T-helper 2 cell treated with Interferon-gamma antibody and Interleukin-4, amounts not matched to agents 5 μg/mL and 100 μg/mL, for 36 hours (primary cell): ENCODE measurements around the gene FCGR3B.
"Not testable (repeated sequence)": the region's sequence is repeated elsewhere in the genome, so short reads cannot be mapped to it uniquely, and the experiment has no call there.

ENCODE experiments used
- DNase-seq: peaks from one replicate; pipeline ENCODE4 v3.0.0; 2021; ENCODE audit warnings: low spot score
- H3K27ac Mint-ChIP-seq: one replicate; pipeline ENCODE4 v1.8.0; 2021; ENCODE audit warnings: mild to moderate bottlenecking, mixed read lengths
- H3K27me3 Mint-ChIP-seq: one replicate; pipeline ENCODE4 v1.8.0; 2021; ENCODE audit warnings: low read depth, mixed read lengths
- H3K36me3 Mint-ChIP-seq: one replicate; pipeline ENCODE4 v1.8.0; 2021; ENCODE audit warnings: low read depth, mixed read lengths
- H3K4me1 Mint-ChIP-seq: one replicate; pipeline ENCODE4 v1.8.0; 2021; ENCODE audit warnings: low read depth, mixed read lengths
- H3K4me3 Mint-ChIP-seq: one replicate; pipeline ENCODE4 v1.8.0; 2022; ENCODE audit warnings: mild to moderate bottlenecking, moderate library complexity, mixed read lengths
- H3K9me3 Mint-ChIP-seq: one replicate; pipeline ENCODE4 v1.8.0; 2021; ENCODE audit warnings: mixed read lengths

FCGR3B gene

GRCh38 chr1:161631076-161631475 is at the start of gene FCGR3B:
Gene FCGR3B, minus strand, starts transcription at chr1:161631176. Its CDS starts 82 bp downstream, at chr1:161631094.
- H3K9me3 Mint-ChIP-seq: no peaks in the 10 kb centered on the region

GRCh38 chr1:161678500-161678899 is 47.5 kb upstream of the FCGR3B start:
- no peaks in the 10 kb centered on the region for H3K36me3 Mint-ChIP-seq
- peaks cover 22% of the 10 kb centered on the region for H3K27me3 Mint-ChIP-seq
- DNase-seq: no peak
- H3K4me3 Mint-ChIP-seq: no peak overlapping the region
- H3K9me3 Mint-ChIP-seq: no peaks in the 10 kb centered on the region
- H3K27ac Mint-ChIP-seq: no peak overlapping the region
- H3K4me1 Mint-ChIP-seq: no peaks in the 10 kb centered on the region

More at GRCh38 chr1:161631076-161631475, at the start of gene FCGR3B:
- H3K27ac Mint-ChIP-seq: no peak within 1 kb of the TSS
- no peaks in the 10 kb centered on the region for H3K27me3 Mint-ChIP-seq
- no peak for DNase-seq
- peaks cover 7% of the 10 kb centered on the region for H3K4me1 Mint-ChIP-seq
- no peak within 1 kb of the TSS for H3K4me3 Mint-ChIP-seq
- no peaks in the 10 kb centered on the region for H3K36me3 Mint-ChIP-seq

GRCh38 chr1:161676958-161677689 is 46.1 kb upstream of the FCGR3B start:
- Mint-ChIP-seq H3K4me1 (no peaks in the 10 kb centered on the region), H3K4me3 (no peak overlapping the region), H3K36me3 (no peaks in the 10 kb centered on the region), H3K27ac (no peak overlapping the region), H3K27me3 (peaks cover 12% of the 10 kb centered on the region), H3K9me3 (no peaks in the 10 kb centered on the region)
- DNase-seq: no peak

GRCh38 chr1:161676441-161676840 is 45.5 kb upstream of the FCGR3B start:
- Mint-ChIP-seq H3K36me3 (no peaks in the 10 kb centered on the region), H3K9me3 (no peaks in the 10 kb centered on the region), H3K27ac (no peak overlapping the region), H3K27me3 (peaks cover 7% of the 10 kb centered on the region), H3K4me1 (peaks cover 2% of the 10 kb centered on the region), H3K4me3 (no peak overlapping the region)
- no peak for DNase-seq

GRCh38 chr1:161674908-161675307 is 43.9 kb upstream of the FCGR3B start:
- H3K36me3 Mint-ChIP-seq, H3K27me3 Mint-ChIP-seq, H3K9me3 Mint-ChIP-seq, DNase-seq, H3K4me3 Mint-ChIP-seq, H3K4me1 Mint-ChIP-seq, H3K27ac Mint-ChIP-seq: not testable (repeated sequence)

GRCh38 chr1:161674447-161674846 is 43.5 kb upstream of the FCGR3B start:
- H3K4me1 Mint-ChIP-seq, H3K27ac Mint-ChIP-seq, DNase-seq, H3K27me3 Mint-ChIP-seq, H3K36me3 Mint-ChIP-seq, H3K4me3 Mint-ChIP-seq, H3K9me3 Mint-ChIP-seq: not testable (repeated sequence)

GRCh38 chr1:161673437-161673836 is 42.5 kb upstream of the FCGR3B start:
- not testable (repeated sequence) for DNase-seq, H3K27ac Mint-ChIP-seq, H3K4me1 Mint-ChIP-seq, H3K4me3 Mint-ChIP-seq, H3K9me3 Mint-ChIP-seq, H3K36me3 Mint-ChIP-seq, H3K27me3 Mint-ChIP-seq

GRCh38 chr1:161671045-161672020 is 40.4 kb upstream of the FCGR3B start:
- not testable (repeated sequence) for H3K36me3 Mint-ChIP-seq, H3K27ac Mint-ChIP-seq, DNase-seq, H3K4me1 Mint-ChIP-seq, H3K27me3 Mint-ChIP-seq, H3K4me3 Mint-ChIP-seq, H3K9me3 Mint-ChIP-seq

- not testable (repeated sequence) for H3K4me3 Mint-ChIP-seq, H3K4me1 Mint-ChIP-seq, H3K9me3 Mint-ChIP-seq, H3K27ac Mint-ChIP-seq, H3K36me3 Mint-ChIP-seq, DNase-seq, H3K27me3 Mint-ChIP-seq
Observed at GRCh38 chr1:161664689-161665088, 33.7 kb upstream of the FCGR3B start.

- H3K9me3 Mint-ChIP-seq, H3K27ac Mint-ChIP-seq, H3K36me3 Mint-ChIP-seq, DNase-seq, H3K4me1 Mint-ChIP-seq, H3K4me3 Mint-ChIP-seq, H3K27me3 Mint-ChIP-seq: not testable (repeated sequence)
Observed at GRCh38 chr1:161663569-161663968, 32.6 kb upstream of the FCGR3B start.

- not testable (repeated sequence) for H3K9me3 Mint-ChIP-seq, H3K4me1 Mint-ChIP-seq, DNase-seq, H3K36me3 Mint-ChIP-seq, H3K27me3 Mint-ChIP-seq, H3K27ac Mint-ChIP-seq, H3K4me3 Mint-ChIP-seq
Observed at GRCh38 chr1:161662684-161663339, 31.8 kb upstream of the FCGR3B start, which contains the start of gene FCGR2B. Gene FCGR2B, plus strand, starts transcription at chr1:161663143. Its CDS starts 99 bp downstream, at chr1:161663242.

GRCh38 chr1:161661660-161662311 is 30.8 kb upstream of the FCGR3B start:
- H3K4me3 Mint-ChIP-seq, H3K27ac Mint-ChIP-seq, H3K9me3 Mint-ChIP-seq, H3K27me3 Mint-ChIP-seq, H3K36me3 Mint-ChIP-seq, H3K4me1 Mint-ChIP-seq, DNase-seq: not testable (repeated sequence)

GRCh38 chr1:161658524-161658923 is 27.5 kb upstream of the FCGR3B start:
- H3K4me3 Mint-ChIP-seq, H3K27ac Mint-ChIP-seq, H3K27me3 Mint-ChIP-seq, H3K4me1 Mint-ChIP-seq, H3K9me3 Mint-ChIP-seq, DNase-seq, H3K36me3 Mint-ChIP-seq: not testable (repeated sequence)
